GM23338 (cell line): ENCODE measurements around the gene EEF1A1. TPM values are rescaled to one million over a fixed set of nuclear protein-coding genes. Genes with fewer than 3 reads are reported as not detected.
"Not testable (repeated sequence)": the region's sequence is repeated elsewhere in the genome, so short reads cannot be mapped to it uniquely, and the experiment has no call there.

ENCODE experiments used
- ATAC-seq: fragments of 200-7000 bp; cut with Tn5 transposase; 3 replicates; pipeline ENCODE4 v1.9.1; 2020
- DNase-seq: peaks from one replicate; pipeline ENCODE4 v3.0.0-alpha.2; 2015; ENCODE audit warnings: low spot score
- H2AFZ ChIP-seq: fragments of 200-600 bp; sonication (generic); 2 replicates; pipeline ENCODE4 v1.8.0; 2016; ENCODE audit warnings: antibody characterized with exemption, mild to moderate bottlenecking, moderate library complexity
- H3F3A ChIP-seq: fragments of 200-600 bp; sonication (generic); replicated peaks from 2 replicates; pipeline ENCODE4 v1.8.0; 2017; ENCODE audit warnings: antibody characterized with exemption, mixed run types, low read depth
- H3K27ac ChIP-seq: fragments of 200-600 bp; sonication (generic); 2 replicates; pipeline ENCODE4 v1.6.1; 2016; ENCODE audit warnings: low read depth
- H3K27me3 ChIP-seq: fragments of 200-600 bp; sonication (generic); 2 replicates; pipeline ENCODE4 v1.8.0; 2016; ENCODE audit warnings: mild to moderate bottlenecking, mixed run types, moderate library complexity; ENCODE audit not compliant: insufficient read depth
- H3K36me3 ChIP-seq: fragments of 200-600 bp; sonication (generic); 2 replicates; pipeline ENCODE4 v1.8.0; 2016; ENCODE audit warnings: mild to moderate bottlenecking; ENCODE audit not compliant: insufficient read depth
- H3K4me1 ChIP-seq: fragments of 200-600 bp; sonication (generic); 2 replicates; pipeline ENCODE4 v1.8.0; 2016; ENCODE audit warnings: mild to moderate bottlenecking, moderate library complexity; ENCODE audit not compliant: insufficient read depth
- H3K4me2 ChIP-seq: fragments of 200-600 bp; sonication (generic); 2 replicates; pipeline ENCODE4 v1.7.1; 2017; ENCODE audit warnings: mixed run types
- H3K4me3 ChIP-seq: fragments of 200-600 bp; sonication (generic); 2 replicates; pipeline ENCODE4 v1.6.1; 2016; ENCODE audit warnings: mixed run types
- H3K79me2 ChIP-seq: fragments of 200-600 bp; sonication (generic); replicated peaks from 2 replicates; pipeline ENCODE4 v1.8.0; 2017; ENCODE audit warnings: mild to moderate bottlenecking; ENCODE audit not compliant: insufficient read depth
- H3K9me2 ChIP-seq: fragments of 200-600 bp; sonication (generic); 2 replicates; pipeline ENCODE4 v1.8.0; 2017; ENCODE audit not compliant: insufficient read depth
- H4K20me1 ChIP-seq: fragments of 200-600 bp; sonication (generic); replicated peaks from 2 replicates; pipeline ENCODE4 v1.8.0; 2017; ENCODE audit warnings: mild to moderate bottlenecking; ENCODE audit not compliant: insufficient read depth
- H3K27ac Mint-ChIP-seq: 2 replicates; pipeline ENCODE4 v1.8.0; 2020; ENCODE audit warnings: inconsistent platforms, mild to moderate bottlenecking, moderate library complexity, mixed read lengths
- H3K27me3 Mint-ChIP-seq: 3 replicates; pipeline ENCODE4 v1.8.0; 2022; ENCODE audit warnings: low read depth, mild to moderate bottlenecking, moderate library complexity, mixed read lengths, inconsistent platforms; ENCODE audit not compliant: insufficient read depth, poor library complexity
- H3K36me3 Mint-ChIP-seq: 3 replicates; pipeline ENCODE4 v1.8.0; 2021; ENCODE audit warnings: low read depth, mild to moderate bottlenecking, inconsistent platforms, moderate library complexity, mixed read lengths
- H3K4me1 Mint-ChIP-seq: 3 replicates; pipeline ENCODE4 v1.8.0; 2020; ENCODE audit warnings: mild to moderate bottlenecking, inconsistent platforms, mixed read lengths
- H3K4me3 Mint-ChIP-seq: 3 replicates; pipeline ENCODE4 v1.8.0; 2021; ENCODE audit warnings: moderate library complexity, mild to moderate bottlenecking, inconsistent platforms, mixed read lengths
- H3K9me3 Mint-ChIP-seq: 3 replicates; pipeline ENCODE4 v1.8.0; 2020; ENCODE audit warnings: moderate library complexity, mild to moderate bottlenecking, inconsistent platforms, mixed read lengths
- CREB1 ChIP-seq: fragments of 250-450 bp; sonication (Bioruptor Pico); IDR thresholded peaks from 2 replicates; pipeline ENCODE4 v1.5.0; 2020; ENCODE audit warnings: low read depth, mild to moderate bottlenecking, moderate library complexity
- CTCF ChIP-seq, 2 experiments: fragments of 200-600 bp in 1 of 2; sonication (generic) in 1 of 2; conservative IDR thresholded peaks; 2 replicates each; pipeline versions ENCODE4 v1.5.1 to v1.6.1; 2016 to 2017; ENCODE audit warnings: antibody characterized with exemption in 2 of 2, low read depth in 2 of 2, mild to moderate bottlenecking in 2 of 2, moderate library complexity in 1 of 2
- EZH2phosphoT487 ChIP-seq: fragments of 200-600 bp; sonication (generic); IDR thresholded peaks from one replicate; pipeline ENCODE4 v1.8.1; 2018; ENCODE audit warnings: antibody characterized with exemption; ENCODE audit not compliant: unreplicated experiment
- JUNB ChIP-seq: IDR thresholded peaks from one replicate; pipeline ENCODE4 v1.6.1; 2016; ENCODE audit warnings: antibody characterized with exemption; ENCODE audit not compliant: unreplicated experiment
- ZNF114 ChIP-seq: fragments of 250-450 bp; sonication (Bioruptor Pico); IDR thresholded peaks from 2 replicates; pipeline ENCODE4 v1.5.0; 2020; ENCODE audit warnings: mild to moderate bottlenecking, moderate library complexity
- ZNF462 ChIP-seq: fragments of 250-450 bp; sonication (Bioruptor Pico); IDR thresholded peaks from 2 replicates; pipeline ENCODE4 v1.5.0; 2020; ENCODE audit warnings: mild to moderate bottlenecking, moderate library complexity
- polyA plus RNA-seq: library from polyadenylated mRNA; unstranded; fragments of >200 nt; fragmentation: Nextera tagmentation; extraction: Ambion mirVana; gene quantifications from 2 replicates; pipeline ENCODE4 v1.2.1, GENCODE V29; 2016
- total RNA-seq: library from RNA; depleted of rRNA; stranded (reverse); fragments of >200 nt; shearing (Covaris generic); gene quantifications from 2 replicates; pipeline ENCODE4 v1.2.3, GENCODE V29; 2014

Gene EEF1A1
- total and polyA plus RNA-seq, 2 experiments from 2014 or later, result 7,677 to 12,342 TPM

GRCh38 chr6:73555380-73555949 lies 34.6 kb upstream of the EEF1A1 start:
- H3K9me2 ChIP-seq, H3K79me2 ChIP-seq, H3F3A ChIP-seq, H3K27me3 ChIP-seq, ATAC-seq, H3K27ac Mint-ChIP-seq, H3K27me3 Mint-ChIP-seq, H3K27ac ChIP-seq, H4K20me1 ChIP-seq, H3K9me3 Mint-ChIP-seq, H3K4me3 ChIP-seq, DNase-seq, H3K4me2 ChIP-seq, H3K4me3 Mint-ChIP-seq, H3K36me3 Mint-ChIP-seq, H3K36me3 ChIP-seq: not testable (repeated sequence)
- Histone ChIP-seq H2AFZ (peak overlapping the region; percentile 84; the same call in 1 of the 2 replicates), H3K4me1 (peaks cover 13% of the 10 kb centered on the region)
- peaks cover 25% of the 10 kb centered on the region for H3K4me1 Mint-ChIP-seq

- H3K27ac ChIP-seq, result 0 out of 2 replicates have a peak overlapping the region, but pooled peaks have one; percentile 12
- H3F3A ChIP-seq, DNase-seq, H3K79me2 ChIP-seq, H3K27ac Mint-ChIP-seq, H4K20me1 ChIP-seq, H2AFZ ChIP-seq, H3K36me3 Mint-ChIP-seq, H3K9me2 ChIP-seq, ATAC-seq, H3K27me3 ChIP-seq, H3K4me3 ChIP-seq, H3K4me1 Mint-ChIP-seq, H3K4me2 ChIP-seq, H3K27me3 Mint-ChIP-seq, H3K4me1 ChIP-seq, H3K4me3 Mint-ChIP-seq, H3K36me3 ChIP-seq, H3K9me3 Mint-ChIP-seq: not testable (repeated sequence)
Observed at GRCh38 chr6:73551115-73551514, 30.3 kb upstream of the EEF1A1 start.

GRCh38 chr6:73548458-73549446 lies 27.9 kb upstream of the EEF1A1 start:
- Histone ChIP-seq H3K36me3 (no peaks in the 10 kb centered on the region), H3K9me2 (no peaks in the 10 kb centered on the region), H3K27ac (no peak overlapping the region), H3K27me3 (no peaks in the 10 kb centered on the region), H4K20me1 (no peaks in the 10 kb centered on the region), H3K4me1 (no peaks in the 10 kb centered on the region), H3K4me2 (no peak overlapping the region), H3F3A (no peaks in the 10 kb centered on the region; the same call in 1 of the 2 replicates), H3K79me2 (no peaks in the 10 kb centered on the region), H2AFZ (no peak overlapping the region; the same call in 1 of the 2 replicates), H3K4me3 (no peak overlapping the region)
- ATAC-seq (no peak), DNase-seq (no peak)
- Mint-ChIP-seq H3K4me1 (no peaks in the 10 kb centered on the region), H3K4me3 (no peak overlapping the region), H3K36me3 (no peaks in the 10 kb centered on the region), H3K27me3 (peaks cover 2% of the 10 kb centered on the region), H3K27ac (no peak overlapping the region), H3K9me3 (no peaks in the 10 kb centered on the region; the same call in 2 of the 3 replicates)
- TF ChIP-seq CREB1, result no peak
- TF ChIP-seq ZNF114 (CRISPR knock-in tag), result no peak
- TF ChIP-seq CTCF (conservative IDR thresholded peaks at IDR 0.05; ENCODE audit: low read depth in 2 of 2), result peak; percentile 12 to 33; a peak in 2 of 4 replicates
- TF ChIP-seq JUNB, result no peak
- TF ChIP-seq ZNF462 (CRISPR knock-in tag), result no peak
- TF ChIP-seq EZH2phosphoT487, result no peak
